Measurements from ENCODE around the gene BIN1. TPM values are rescaled to one million over a fixed set of nuclear protein-coding genes. Genes with fewer than 3 reads are reported as not detected.

BIN1 gene
- total and polyA plus RNA-seq, 2 of the 4 experiments (the other 2 are of a cell fraction): 18.1 to 25.7 TPM

- Histone ChIP-seq H3K9ac (ENCODE audit: low read depth, low read length) (no peak overlapping the region), H4K8ac (ENCODE audit: low read depth in 2 of 2, low read length in 2 of 2) (no peak overlapping the region), H3K4me1 (ENCODE audit: control insufficient read depth, insufficient read depth, low read length) (peaks cover 5% of the 10 kb centered on the region; the same call in 1 of the 2 replicates), H3K9me1 (ENCODE audit: insufficient read depth, low read length) (peaks cover 5% of the 10 kb centered on the region), H2BK120ac (ENCODE audit: low read depth, low read length) (no peak overlapping the region), H3K27me3 (ENCODE audit: control insufficient read depth, insufficient read depth, low read length) (no peaks in the 10 kb centered on the region; the same call in 1 of the 2 replicates), H3K23ac (ENCODE audit: low read depth, low read length) (no peak overlapping the region), H3K56ac (ENCODE audit: extremely low read depth, insufficient read depth, low read length) (no peak overlapping the region), H4K5ac (ENCODE audit: low read depth, low read length) (no peak overlapping the region), H4K20me1 (ENCODE audit: insufficient read depth, low read length) (no peaks in the 10 kb centered on the region), H4K91ac (ENCODE audit: insufficient read depth, low read depth, low read length) (no peak overlapping the region), H2AK5ac (ENCODE audit: low read depth, low read length) (no peak overlapping the region), H3K79me1 (ENCODE audit: low read depth in 1 of 2, low read length in 2 of 2) (no peaks in the 10 kb centered on the region), H3K27ac (ENCODE audit: insufficient read depth, low read length) (no peak overlapping the region), H3K4me2 (ENCODE audit: low read depth, low read length) (no peak overlapping the region), H3K4ac (ENCODE audit: low read depth, low read length) (no peak overlapping the region), H2BK15ac (ENCODE audit: low read depth, low read length) (no peak overlapping the region), H2AFZ (replicated peaks; ENCODE audit: low read length, poor library complexity) (no peak overlapping the region), H3K4me3 (ENCODE audit: insufficient read depth, low read depth, low read length) (no peak overlapping the region), H2BK5ac (ENCODE audit: low read depth, low read length, poor library complexity, severe bottlenecking) (no peak overlapping the region), H3K18ac (ENCODE audit: low read depth, low read length) (no peak overlapping the region), H2AK9ac (replicated peaks; ENCODE audit: low read depth, low read length, poor library complexity) (no peak overlapping the region), H2BK20ac (ENCODE audit: low read depth, low read length) (no peak overlapping the region), H3K36me3 (ENCODE audit: control insufficient read depth, insufficient read depth, low read length) (no peaks in the 10 kb centered on the region), H3K9me3 (ENCODE audit: control insufficient read depth, insufficient read depth, low read length) (peaks cover 3% of the 10 kb centered on the region; the same call in 1 of the 2 replicates), H3K14ac (replicated peaks; ENCODE audit: low read depth, low read length) (no peak overlapping the region)
- ChIA-PET POLR2A (ENCODE audit: unreplicated experiment) (no interaction called here), CTCF (no interaction called here)
- in situ Hi-C loops (cut with MboI; ENCODE audit: low sequenced_read_pairs): no loop called here
- no CpG with 5 or more reads among the region's 2 CpGs for WGBS, 2 experiments (ENCODE audit: extremely low coverage in 2 of 2, insufficient read length in 1 of 2)
- TF ChIP-seq USF2 (IDR thresholded peaks at IDR 0.05; ENCODE audit: low read depth, low read length) (no peak), MXI1 (IDR thresholded peaks at IDR 0.05; ENCODE audit: borderline replicate concordance, low read depth, low read length) (no peak), BHLHE40 (IDR thresholded peaks at IDR 0.05; ENCODE audit: low read depth, low read length) (no peak), CHD1 (IDR thresholded peaks at IDR 0.05; ENCODE audit: low read depth, low read length) (no peak), CEBPB (IDR thresholded peaks at IDR 0.05; ENCODE audit: low read depth, low read length) (no peak), MAZ (IDR thresholded peaks at IDR 0.05; ENCODE audit: borderline replicate concordance, low read depth, low read length) (no peak), CTCF (conservative IDR thresholded peaks at IDR 0.05; ENCODE audit: low read depth, low read length) (no peak), RAD21 (IDR thresholded peaks at IDR 0.05; ENCODE audit: low read length) (no peak), RCOR1 (IDR thresholded peaks at IDR 0.05; ENCODE audit: insufficient replicate concordance, low read length) (no peak), ELK1 (IDR thresholded peaks at IDR 0.05; ENCODE audit: borderline replicate concordance, low read depth, low read length) (no peak), SMC3 (IDR thresholded peaks at IDR 0.05; ENCODE audit: low read depth, low read length) (no peak), NFE2L2 (IDR thresholded peaks at IDR 0.05; ENCODE audit: low read depth, low read length) (no peak)
- dilution Hi-C loops (cut with HindIII; ENCODE audit: low sequenced_read_pairs, unreplicated experiment): no loop called here
- DNase-seq (no peak), ATAC-seq (ENCODE audit: low read depth) (no peak)
- intact Hi-C loops (cut with micrococcal nuclease): loop anchor here (10.0 kb wide), 1 partner anchor 373 kb away; the partner anchor contains the start of gene GYPC
- no TSS peak for BruUV-seq (replicated peaks)
Measured at GRCh38 chr2:127027715-127028114, 79.2 kb downstream of the BIN1 start.

Data from IMR-90 (cell line).